Hepatocyte (in vitro differentiated cells): ENCODE measurements around the gene VRK2. TPM values are rescaled to one million over a fixed set of nuclear protein-coding genes. Genes with fewer than 3 reads are reported as not detected.

ENCODE experiments used
- DNase-seq: peaks from one replicate; pipeline ENCODE4 v3.0.0-alpha.2; 2016; ENCODE audit warnings: low spot score
- H2AFZ ChIP-seq: fragments of 200-600 bp; sonication (generic); 2 replicates; pipeline ENCODE4 v1.6.0; 2016; ENCODE audit warnings: antibody characterized with exemption, mild to moderate bottlenecking
- H3K27ac ChIP-seq: fragments of 200-600 bp; sonication (generic); 2 replicates; pipeline ENCODE4 v1.5.1; 2016; ENCODE audit warnings: mild to moderate bottlenecking
- H3K27me3 ChIP-seq: fragments of 200-600 bp; sonication (generic); 2 replicates; pipeline ENCODE4 v1.6.1; 2016
- H3K36me3 ChIP-seq: fragments of 200-600 bp; sonication (generic); replicated peaks from 2 replicates; pipeline ENCODE4 v1.5.1; 2016; ENCODE audit warnings: low read depth; ENCODE audit not compliant: insufficient read depth
- H3K4me1 ChIP-seq: fragments of 200-600 bp; sonication (generic); 2 replicates; pipeline ENCODE4 v1.5.1; 2016; ENCODE audit warnings: mild to moderate bottlenecking, moderate library complexity; ENCODE audit not compliant: insufficient read depth
- H3K4me2 ChIP-seq: fragments of 200-600 bp; sonication (generic); 2 replicates; pipeline ENCODE4 v1.6.0; 2016
- H3K4me3 ChIP-seq: fragments of 200-600 bp; sonication (generic); 2 replicates; pipeline ENCODE4 v1.5.1; 2016; ENCODE audit warnings: mild to moderate bottlenecking
- H3K79me2 ChIP-seq: fragments of 200-600 bp; sonication (generic); 2 replicates; pipeline ENCODE4 v1.6.0; 2017; ENCODE audit warnings: mild to moderate bottlenecking
- H3K9me2 ChIP-seq: fragments of 200-600 bp; sonication (generic); replicated peaks from 2 replicates; pipeline ENCODE4 v1.6.0; 2017; ENCODE audit warnings: mild to moderate bottlenecking; ENCODE audit not compliant: insufficient read depth
- H3K9me3 ChIP-seq: fragments of 200-600 bp; sonication (generic); 2 replicates; pipeline ENCODE4 v1.5.1; 2016; ENCODE audit warnings: low read depth, mild to moderate bottlenecking
- H4K20me1 ChIP-seq: fragments of 200-600 bp; sonication (generic); 2 replicates; pipeline ENCODE4 v1.6.0; 2016; ENCODE audit warnings: mild to moderate bottlenecking; ENCODE audit not compliant: insufficient read depth, poor library complexity, severe bottlenecking
- CTCF ChIP-seq: fragments of 200-600 bp; sonication (generic); IDR thresholded peaks from 2 replicates; pipeline ENCODE4 v1.5.1; 2016; ENCODE audit warnings: antibody characterized with exemption, mild to moderate bottlenecking; ENCODE audit not compliant: poor library complexity
- EZH2 ChIP-seq: fragments of 200-600 bp; sonication (generic); IDR thresholded peaks from 2 replicates; pipeline ENCODE4 v1.6.1; 2016; ENCODE audit warnings: antibody characterized with exemption, mild to moderate bottlenecking, borderline replicate concordance
- EZH2phosphoT487 ChIP-seq: fragments of 200-600 bp; sonication (generic); IDR thresholded peaks from one replicate; pipeline ENCODE4 v1.6.1; 2018; ENCODE audit warnings: antibody characterized with exemption, mild to moderate bottlenecking, low read depth, moderate library complexity; ENCODE audit not compliant: unreplicated experiment, severe bottlenecking
- WGBS: methylation state at CpG from one replicate; pipeline ENCODE4 v1.1.6; 2016; ENCODE audit warnings: low lambda C conversion rate; ENCODE audit errors: missing lambda C conversion rate; 5-methylcytosine and 5-hydroxymethylcytosine counted together
- polyA plus RNA-seq: library from polyadenylated mRNA; unstranded; fragments of >200 nt; fragmentation: Nextera tagmentation; extraction: Ambion mirVana; gene quantifications from 2 replicates; pipeline ENCODE4 v1.2.1, GENCODE V29; 2016
- total RNA-seq: library from RNA; depleted of rRNA; stranded (reverse); fragments of >200 nt; gene quantifications from 2 replicates; pipeline ENCODE4 v1.2.3, GENCODE V29; 2014

The VRK2 gene
- total and polyA plus RNA-seq, 2 experiments from 2014 or later, result 16.5 to 19.3 TPM

- no peaks in the 10 kb centered on the region for H3K79me2 ChIP-seq
- TF ChIP-seq EZH2 (no peak), EZH2phosphoT487 (no peak), CTCF (no peak)
- H3K9me2 ChIP-seq, result no peaks in the 10 kb centered on the region
- H3K4me2 ChIP-seq, result no peak overlapping the region
- H3K36me3 ChIP-seq, result no peaks in the 10 kb centered on the region
- H3K4me1 ChIP-seq, result no peaks in the 10 kb centered on the region
- no peak overlapping the region for H3K4me3 ChIP-seq
- H3K9me3 ChIP-seq, result no peaks in the 10 kb centered on the region
- no peak for DNase-seq
- H3K27me3 ChIP-seq, result no peaks in the 10 kb centered on the region
- no peaks in the 10 kb centered on the region for H4K20me1 ChIP-seq
- WGBS, result 97% methylated on average over 3 of the region's 3 CpGs
- no peak overlapping the region for H2AFZ ChIP-seq
- H3K27ac ChIP-seq, result no peak overlapping the region
These were observed 75.9 kb downstream of the VRK2 start for GRCh38 chr2:58122540-58122939.

DNA sequence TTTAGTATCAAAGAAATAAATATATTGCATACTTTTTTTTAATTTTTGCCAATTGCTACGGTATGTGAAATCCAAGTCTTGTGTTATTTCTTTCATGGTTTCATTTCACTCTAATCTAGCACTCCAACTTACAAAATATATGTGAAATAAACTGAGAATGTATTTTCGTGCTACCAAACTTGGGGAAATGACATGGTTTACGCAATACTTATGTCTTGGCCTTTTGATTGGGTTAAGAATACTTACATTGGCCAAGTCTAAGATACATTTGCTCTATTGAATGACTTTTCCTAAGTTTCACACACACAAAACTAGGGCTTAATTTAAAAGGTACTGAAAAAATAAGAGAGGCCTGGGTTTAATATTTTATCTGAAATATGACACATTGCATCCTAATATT, 80.5 kb downstream of the VRK2 start:
- Histone ChIP-seq H3K4me2 (no peak overlapping the region), H3K79me2 (no peaks in the 10 kb centered on the region), H3K36me3 (no peaks in the 10 kb centered on the region), H4K20me1 (no peaks in the 10 kb centered on the region), H3K9me2 (no peaks in the 10 kb centered on the region), H3K4me3 (no peak overlapping the region), H3K9me3 (no peaks in the 10 kb centered on the region), H3K27ac (no peak overlapping the region), H3K27me3 (no peaks in the 10 kb centered on the region), H2AFZ (no peak overlapping the region), H3K4me1 (no peaks in the 10 kb centered on the region)
- no peak for DNase-seq
- TF ChIP-seq EZH2phosphoT487, result no peak
- TF ChIP-seq CTCF, result no peak
- no peak for TF ChIP-seq EZH2
- 93% methylated on average over 3 of the region's 3 CpGs for WGBS

GRCh38 chr2:58130238-58130637, 83.6 kb downstream of the VRK2 start:
- no peak for DNase-seq
- TF ChIP-seq EZH2 (no peak), EZH2phosphoT487 (no peak), CTCF (no peak)
- H3K36me3 ChIP-seq, result no peaks in the 10 kb centered on the region
- no peak overlapping the region for H3K4me2 ChIP-seq
- no peaks in the 10 kb centered on the region for H3K4me1 ChIP-seq
- no peak overlapping the region for H2AFZ ChIP-seq
- H3K27me3 ChIP-seq, result no peaks in the 10 kb centered on the region
- no peaks in the 10 kb centered on the region for H4K20me1 ChIP-seq
- no peaks in the 10 kb centered on the region for H3K79me2 ChIP-seq
- no peak overlapping the region for H3K27ac ChIP-seq
- no peaks in the 10 kb centered on the region for H3K9me3 ChIP-seq
- H3K9me2 ChIP-seq, result no peaks in the 10 kb centered on the region
- no peak overlapping the region for H3K4me3 ChIP-seq
- WGBS, result 77% methylated on average over 2 of the region's 2 CpGs
